Brain pericyte (primary cell): ENCODE results near the gene GBA2.

Experiments used
- DNase-seq: peaks from one replicate; pipeline ENCODE4 v3.0.0-alpha.2; 2012; ENCODE audit warnings: low read depth, low spot score

Gene GBA2

DNA sequence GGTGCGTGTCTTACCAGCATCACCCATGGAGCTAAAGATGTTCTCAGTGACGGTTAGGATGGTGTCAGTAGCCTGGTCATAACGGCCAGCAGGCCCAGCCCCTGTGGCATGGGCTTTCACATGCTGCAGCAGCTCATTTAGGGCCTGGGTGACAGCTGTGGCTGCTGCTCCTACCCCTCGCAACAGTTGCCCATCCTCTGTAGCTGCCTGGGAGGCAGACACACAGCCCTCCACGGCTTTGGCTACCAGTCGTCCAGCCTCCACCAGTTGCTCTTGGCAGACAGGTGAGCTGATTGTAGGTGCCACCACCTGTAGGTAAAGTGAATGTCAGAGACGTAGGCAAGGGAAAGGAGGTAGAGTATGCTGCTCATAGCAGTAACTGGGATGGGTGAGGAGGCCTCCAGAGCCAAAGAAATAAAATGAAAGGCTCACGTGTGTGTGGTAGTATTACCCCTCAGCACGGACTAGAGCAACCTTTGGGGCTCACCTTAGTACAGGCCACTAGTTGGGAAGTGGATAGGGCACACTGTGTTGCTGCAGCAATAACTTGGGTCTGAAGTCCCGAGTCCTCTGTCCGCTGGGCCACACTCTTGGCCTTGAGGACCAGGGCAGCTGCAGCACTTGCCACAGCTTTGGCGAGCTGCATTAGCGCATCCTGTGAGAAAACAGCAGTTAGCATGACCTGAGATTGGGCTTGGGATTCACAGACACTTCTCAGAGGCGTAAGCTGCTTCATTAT lies 31.7 kb downstream of the GBA2 start:
- DNase-seq: no peak

DNA sequence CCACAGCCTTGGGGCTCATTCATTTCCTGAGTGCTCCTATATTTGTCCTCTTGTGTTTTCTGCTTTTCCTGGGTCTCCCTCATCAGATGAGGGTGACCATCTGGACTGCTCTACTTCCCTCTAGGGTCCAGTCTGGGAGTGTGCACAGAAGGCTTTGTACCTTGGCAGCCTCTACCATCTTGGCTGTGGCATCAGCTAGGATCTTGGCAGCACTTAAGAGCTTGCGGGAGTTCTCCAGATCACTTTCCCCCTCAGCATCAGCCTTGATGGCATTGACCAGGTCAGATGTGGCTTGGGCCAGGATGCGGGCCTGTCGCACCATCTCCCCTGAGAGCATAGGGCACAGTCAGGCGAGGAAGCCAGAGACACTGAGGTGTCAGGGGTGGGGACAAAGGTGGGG lies 32.8 kb downstream of the GBA2 start:
- no peak for DNase-seq

DNA sequence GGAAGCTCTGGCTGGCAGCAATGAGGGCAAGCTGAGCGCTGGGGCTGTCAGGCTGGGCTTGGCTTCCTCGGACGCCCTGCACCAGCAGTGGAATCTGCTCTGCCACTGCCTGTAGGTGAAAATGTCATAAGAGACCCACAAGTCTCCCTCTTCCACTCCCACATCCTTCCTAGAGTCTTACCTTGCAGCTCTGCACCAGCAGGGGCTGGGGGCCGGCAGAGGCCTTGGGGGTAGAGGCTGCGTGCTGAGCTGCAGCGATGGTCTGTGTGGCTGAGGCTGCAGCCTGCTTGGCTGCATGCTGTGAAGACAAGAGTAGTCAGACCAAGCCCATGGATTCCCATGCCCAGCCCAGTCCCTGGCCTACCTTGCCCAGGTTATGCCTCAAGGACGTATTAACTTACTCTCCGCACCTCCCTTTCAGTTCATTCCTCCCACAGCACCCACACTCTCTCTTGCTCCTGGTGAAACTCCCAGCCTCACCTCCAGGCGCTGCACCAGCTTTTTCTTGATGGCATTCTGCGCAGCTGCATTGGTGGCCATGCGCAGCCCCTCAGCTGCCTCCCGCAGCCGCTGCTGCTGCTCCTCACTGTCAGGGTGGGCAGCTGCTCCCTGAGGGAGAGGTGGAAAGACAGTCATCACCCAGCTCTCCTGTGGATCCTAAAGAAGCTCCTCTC lies 34.3 kb downstream of the GBA2 start:
- no peak for DNase-seq

DNA sequence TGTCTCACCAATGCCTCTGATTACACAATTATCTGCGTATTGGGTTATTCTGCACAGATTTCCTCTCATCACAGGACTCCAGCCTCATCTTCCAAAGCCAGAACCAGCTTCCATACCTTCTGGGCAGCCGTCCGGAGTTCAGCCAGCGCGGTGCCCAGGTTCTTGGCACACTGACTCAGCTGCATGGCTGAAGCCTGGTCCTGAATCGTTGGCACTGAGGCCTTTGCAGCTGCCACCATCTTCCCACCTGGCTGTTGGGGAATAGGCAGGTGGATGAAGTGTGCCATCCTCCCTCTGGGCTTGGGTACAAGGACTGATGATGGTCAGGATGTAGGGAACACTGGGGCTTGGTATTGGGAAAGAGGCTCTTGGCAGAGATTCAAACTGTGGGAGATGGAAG lies 34.9 kb downstream of the GBA2 start:
- no peak for DNase-seq

DNA sequence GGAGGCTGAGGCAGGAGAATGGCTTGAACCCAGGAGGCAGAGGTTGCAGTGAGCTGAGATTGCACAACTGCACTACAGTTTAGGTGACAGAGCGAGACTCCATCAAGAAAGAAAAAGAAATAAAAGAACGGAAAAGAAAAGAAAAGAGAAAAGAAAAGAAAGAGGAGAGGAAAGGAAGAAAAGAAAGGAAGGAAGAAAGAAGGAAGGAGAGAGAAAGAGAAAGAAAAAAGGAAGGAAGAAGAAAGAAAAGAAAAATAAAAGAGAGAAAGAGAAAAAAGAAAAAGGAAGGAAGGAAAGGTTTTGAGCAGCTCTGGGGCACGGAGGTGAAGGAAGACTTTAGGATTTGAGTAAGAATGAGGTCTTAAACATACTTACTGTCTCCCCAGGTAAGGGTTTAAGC lies 35.5 kb downstream of the GBA2 start:
- DNase-seq: no peak

DNA sequence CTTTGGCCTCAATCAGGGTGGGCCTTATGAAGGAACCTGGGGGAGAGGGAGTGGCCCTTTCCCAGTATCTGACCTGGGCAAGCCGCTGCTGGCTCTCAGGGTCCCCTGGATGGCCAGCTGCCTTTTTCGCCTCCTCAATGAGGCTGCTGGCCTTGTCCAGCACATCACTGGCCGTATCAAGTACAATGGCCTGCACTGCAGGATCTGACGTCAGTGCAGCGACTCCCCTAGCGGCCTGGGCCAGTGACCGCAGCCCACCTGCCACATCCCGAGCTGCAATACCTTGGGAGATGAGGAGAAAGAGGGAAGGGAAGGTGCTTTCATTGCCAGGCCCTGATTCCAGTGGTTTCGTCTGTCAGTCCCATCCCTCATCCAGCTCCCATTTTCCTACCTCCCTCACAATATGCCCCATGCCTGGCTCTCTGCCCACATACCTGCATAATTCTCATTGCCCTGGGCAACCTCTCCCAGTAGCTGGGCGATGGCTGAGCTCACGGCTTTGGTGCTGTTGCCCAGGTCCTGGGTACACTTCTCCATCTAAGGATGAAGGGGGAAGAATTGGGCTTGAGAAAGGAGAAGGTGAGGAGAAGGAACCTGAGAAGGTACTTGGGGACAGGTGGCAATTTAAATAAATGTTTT lies 36.1 kb downstream of the GBA2 start:
- DNase-seq: no peak

DNA sequence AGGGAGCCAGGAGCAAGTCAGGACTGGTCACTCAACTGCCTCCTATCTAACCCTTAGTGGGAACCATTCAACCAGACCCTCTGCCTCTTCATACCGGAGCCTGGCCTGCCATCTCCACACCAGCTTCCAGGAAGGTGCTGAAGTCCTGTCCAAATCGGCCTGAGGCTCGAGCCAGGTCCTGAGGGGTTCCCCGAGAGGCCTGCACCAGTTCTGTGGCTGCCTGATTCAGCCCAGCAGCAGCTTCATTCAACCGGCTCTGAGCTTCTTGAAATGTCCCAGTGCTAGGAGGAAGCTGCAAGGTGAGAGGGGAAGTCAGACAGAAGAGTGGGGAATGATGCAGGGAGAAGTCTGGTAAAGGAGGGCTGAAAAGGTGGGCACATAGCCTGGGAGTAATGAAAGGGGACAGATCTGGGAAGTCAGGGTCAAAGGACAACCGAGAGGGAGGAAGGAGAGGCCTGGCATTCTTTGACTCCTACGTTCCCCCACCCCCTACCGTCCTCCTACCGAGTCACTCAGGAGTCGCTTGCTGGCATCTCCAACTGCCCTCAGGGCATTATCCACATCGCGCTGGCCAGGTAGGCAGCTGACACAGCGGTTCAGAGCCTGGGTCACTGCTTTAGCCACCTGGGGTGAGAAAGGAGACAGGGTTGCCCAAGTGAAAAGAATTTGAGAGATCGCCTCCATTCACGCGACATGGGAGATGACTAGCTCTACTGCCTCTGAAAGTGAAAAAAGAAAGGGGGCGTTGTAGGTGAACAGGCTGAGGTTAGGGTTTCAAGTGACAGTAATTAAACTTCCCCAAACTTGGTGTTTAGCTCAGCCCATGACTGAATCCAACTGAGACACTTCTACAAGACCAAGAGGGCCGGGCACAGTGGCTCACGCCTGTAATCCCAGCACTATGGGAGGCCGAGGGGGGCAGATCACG lies 37.3 kb downstream of the GBA2 start:
- DNase-seq: no peak

DNA sequence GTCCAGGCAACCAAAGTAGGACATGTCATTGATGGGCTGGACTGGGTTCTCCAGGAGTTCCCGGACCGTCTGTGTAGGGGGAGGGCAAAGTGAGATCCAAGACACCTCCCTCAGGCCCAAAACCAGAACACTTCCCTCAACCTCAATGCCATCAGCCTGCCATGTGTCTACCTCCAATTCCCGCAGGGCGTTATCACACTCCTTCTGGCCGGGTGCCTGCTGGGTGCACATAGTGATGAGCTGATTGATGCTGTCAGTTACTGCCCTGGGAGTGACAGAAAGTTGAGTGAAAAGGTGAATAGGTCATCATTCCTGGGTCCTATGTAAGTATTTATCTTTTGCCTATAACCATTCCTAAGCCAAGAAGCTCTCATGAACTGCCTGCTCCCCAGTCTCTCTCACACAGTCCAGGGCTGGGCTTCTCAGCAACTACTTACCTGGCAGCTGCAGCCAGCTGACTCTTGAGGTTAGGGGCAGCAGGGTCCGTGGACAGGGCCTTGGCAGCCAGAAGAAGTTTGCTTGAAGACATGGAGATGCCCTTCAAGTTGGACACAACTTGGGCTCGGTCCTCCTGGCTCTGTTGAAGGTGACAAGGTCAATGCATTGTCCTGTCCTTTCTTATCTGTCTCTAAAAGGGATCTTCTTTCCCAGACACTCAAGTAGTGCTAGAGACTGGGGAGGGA lies 38.1 kb downstream of the GBA2 start:
- no peak for DNase-seq

DNA sequence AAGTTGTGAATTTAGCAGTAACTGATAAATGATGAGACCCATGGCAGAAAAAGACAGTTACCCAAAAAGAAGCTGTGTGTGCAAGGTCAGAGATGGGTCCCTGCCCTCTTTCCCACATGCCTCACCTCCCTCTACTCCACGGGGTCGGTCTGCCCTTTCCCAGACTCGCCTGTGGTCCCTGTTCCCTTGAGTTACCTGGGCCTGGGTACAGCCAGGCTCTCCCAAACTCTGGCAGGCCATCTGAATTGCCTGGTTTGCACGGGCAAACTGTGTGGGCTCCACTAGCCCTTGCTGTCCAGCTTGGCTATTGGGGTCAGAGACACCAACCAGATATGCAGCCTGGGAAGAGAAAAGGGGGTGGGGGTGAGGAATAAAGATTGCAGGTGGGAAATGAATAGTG lies 40.9 kb downstream of the GBA2 start:
- DNase-seq: no peak

DNA sequence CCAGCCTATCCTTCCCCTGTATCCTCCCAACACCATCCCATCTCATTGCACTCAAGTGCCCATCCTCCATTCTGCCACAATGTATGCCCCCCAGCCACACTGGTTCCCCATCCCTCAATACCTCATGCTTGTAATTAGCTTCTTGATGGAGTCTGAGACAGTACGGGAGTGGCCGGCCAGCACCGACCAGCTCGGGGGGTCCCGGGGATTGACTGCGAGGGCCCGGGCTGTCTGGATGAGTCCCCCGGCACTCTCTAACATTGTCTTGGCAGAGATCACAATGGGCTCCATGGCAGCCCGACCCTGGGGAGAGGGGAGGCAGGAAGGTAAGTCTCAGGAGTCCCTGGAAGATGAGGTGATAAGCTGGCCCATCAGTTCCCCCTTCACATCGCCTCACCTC lies 42.1 kb downstream of the GBA2 start:
- no peak for DNase-seq

DNA sequence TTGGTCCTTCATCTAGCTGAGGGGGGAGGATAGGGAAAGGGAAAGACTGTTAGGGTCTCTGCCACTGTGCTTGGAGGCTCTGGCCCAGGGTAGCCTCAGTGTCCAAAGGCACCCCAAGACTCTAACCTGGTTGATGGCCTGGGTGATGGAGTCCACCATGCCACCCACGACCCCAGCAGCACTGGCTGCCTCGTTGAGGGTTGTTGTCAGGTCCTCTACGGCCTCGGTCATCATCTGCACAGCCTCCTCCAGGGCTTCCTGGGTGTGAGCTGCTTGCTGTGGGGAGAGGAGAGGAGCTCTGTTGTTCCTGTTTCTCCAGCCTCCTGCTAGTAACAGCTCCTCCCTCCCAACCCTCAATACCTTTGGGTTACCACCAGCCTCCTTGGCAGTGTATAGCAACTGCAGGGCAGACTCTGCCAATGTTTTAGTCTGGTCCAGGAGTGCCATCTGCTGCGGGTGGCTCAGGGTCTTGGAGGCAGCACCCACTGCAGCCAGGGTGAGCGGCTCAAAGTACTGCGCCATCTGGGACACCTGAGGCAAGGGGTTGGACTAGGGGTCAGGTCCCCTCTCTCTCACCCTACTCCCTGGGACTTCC lies 43.1 kb downstream of the GBA2 start:
- no peak for DNase-seq

DNA sequence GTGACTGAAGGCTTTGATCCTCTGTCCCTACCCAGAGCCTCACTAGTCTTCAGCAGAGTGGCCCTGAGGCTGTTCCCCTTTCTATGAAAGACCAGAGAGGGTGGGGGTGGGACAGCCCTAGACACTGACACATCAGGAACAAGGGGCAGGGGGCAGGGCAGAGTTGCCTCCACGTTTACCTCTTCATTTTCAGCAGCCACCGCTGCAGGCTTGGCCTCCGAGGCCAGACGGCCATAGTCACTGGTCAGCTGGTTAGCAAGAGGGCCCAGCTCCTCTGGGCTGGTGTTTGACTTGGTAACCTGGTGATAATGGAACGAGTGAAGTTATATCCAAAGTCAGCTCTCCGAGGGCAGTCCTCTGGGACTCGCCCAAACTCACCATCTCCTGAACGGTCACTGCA lies 43.7 kb downstream of the GBA2 start:
- DNase-seq: no peak

DNA sequence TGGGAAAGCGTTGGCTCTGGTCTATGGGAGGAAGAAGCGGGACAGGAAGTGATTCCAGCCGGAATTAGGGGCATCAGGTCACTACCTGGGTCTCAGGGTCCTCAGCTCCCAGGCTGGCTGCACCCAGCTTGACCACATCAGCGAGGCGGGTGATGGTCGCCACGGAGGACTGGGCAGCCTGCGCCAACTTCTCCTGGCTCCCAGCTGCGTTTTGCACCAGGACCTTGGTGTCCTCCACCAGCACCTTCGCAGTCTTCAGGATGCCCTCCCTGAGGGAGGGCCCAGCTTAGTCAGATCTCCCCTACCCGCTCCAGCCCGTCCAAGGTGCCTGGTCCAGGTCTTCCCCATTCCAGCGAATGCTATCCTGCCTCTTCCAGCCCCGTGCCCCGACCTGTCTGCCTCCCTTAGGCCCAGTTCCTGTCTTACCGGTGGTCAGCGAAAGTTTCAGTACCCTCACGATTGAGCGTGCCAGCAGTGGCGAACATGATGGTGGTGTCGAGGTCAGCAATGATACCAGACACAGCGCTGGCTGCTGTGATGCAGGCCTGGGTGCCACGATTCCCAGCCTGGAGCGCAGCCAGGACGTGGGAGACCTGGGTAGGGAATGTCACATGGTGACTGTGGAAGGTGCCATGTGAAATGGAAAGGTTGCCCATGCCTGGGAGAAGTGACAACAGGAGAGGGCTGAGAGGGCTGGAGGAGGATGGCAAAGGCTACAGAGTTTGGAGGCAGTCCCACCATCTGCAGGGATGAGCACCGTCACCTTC lies 44.9 kb downstream of the GBA2 start:
- DNase-seq: no peak

DNA sequence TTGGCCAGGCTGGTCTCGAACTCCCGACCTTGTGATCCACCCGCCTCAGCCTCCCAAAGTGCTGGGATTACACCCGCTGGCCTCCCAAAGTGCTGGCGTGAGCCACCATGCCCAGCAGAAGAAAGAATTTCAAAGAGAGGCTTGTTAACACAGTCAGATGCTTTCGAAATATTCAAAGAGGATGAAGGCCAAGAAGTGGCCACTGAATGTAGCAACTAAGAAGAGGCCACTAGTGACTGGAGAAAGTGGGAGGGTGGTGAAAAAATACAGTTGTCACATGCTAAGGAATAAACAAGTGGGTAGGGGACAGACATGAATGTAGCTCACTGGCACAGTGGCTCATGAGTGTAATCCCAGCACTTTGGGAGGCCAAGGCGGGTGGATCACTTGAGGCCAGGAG lies 46.3 kb downstream of the GBA2 start:
- no peak for DNase-seq

DNA sequence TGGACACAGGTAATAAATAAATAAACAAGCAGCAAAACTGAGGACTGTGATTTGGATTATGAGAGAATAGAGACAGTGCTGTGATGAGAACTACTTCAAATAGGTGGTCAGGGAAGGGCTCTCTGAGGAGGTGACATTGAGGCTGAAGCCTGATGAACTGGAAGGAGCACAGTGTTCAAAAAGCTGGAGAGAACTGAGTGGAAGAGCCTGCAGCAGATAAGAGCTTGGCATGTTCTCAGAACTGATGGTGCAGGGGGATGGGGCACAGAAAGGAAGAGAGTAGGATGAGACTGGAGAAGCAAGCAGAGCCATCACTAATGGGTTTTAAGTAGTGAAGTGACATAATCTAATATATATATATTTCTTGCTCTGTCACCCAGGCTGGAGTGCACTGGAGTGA lies 48.1 kb downstream of the GBA2 start:
- DNase-seq: no peak

DNA sequence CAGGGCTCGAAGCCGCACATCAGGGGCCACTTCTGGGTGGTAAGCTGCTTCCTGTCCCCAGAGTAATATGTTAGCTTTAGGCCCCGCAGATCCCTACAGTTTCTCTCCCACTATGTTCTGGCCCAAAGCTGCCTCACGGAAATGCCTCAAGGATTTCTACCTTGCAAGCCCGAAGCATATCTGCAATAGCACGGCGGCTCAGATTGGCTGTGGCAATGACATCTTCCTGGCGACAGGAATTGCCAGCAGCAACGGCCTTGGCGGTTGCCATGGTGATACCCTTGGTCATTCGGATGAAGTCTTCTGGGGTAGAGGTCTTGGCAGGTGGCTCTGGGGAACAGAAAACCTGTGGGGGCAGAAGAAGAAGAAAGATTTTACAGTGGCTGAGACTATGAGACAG lies 49.0 kb downstream of the GBA2 start:
- DNase-seq: no peak

DNA sequence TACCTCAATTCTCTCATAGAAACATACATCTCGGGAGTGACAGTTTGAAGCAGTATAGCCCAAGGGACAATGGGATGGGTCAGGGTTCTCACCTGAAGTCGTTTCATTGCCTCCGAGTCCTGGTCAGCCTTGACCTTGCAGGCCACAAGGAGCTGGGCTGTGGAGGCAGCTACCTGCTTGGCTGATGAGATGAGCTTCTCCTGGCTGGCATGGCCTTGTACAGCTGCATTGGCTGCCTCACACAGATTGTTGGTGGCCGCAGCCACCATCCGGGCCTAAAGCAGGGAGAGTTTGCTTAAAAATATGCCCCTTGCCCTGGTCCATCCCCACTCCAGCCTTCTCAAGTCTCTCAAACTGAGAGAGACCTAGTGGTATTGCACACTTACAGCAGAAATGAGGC lies 50.8 kb downstream of the GBA2 start:
- no peak for DNase-seq

DNA sequence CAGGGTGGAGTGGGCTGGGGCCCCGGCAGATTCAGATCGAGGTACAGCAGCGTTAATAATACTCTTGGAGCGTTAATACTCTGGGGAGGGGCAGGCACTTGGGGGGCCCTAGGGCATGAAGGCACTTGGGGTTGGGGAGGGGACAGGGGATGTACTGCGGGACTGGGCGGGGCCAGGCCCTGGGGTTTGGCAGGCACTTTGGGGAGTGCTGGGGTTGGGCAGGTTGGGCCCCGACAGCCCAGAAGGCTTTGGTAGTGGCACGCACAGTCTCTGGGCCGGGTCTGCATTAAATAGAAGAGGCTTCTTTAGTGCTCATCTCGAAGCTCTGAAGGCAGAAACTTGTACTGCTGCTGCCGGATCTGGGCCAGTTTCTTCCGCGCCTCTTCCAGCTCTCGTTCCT lies 51.5 kb downstream of the GBA2 start:
- DNase-seq: no peak

DNA sequence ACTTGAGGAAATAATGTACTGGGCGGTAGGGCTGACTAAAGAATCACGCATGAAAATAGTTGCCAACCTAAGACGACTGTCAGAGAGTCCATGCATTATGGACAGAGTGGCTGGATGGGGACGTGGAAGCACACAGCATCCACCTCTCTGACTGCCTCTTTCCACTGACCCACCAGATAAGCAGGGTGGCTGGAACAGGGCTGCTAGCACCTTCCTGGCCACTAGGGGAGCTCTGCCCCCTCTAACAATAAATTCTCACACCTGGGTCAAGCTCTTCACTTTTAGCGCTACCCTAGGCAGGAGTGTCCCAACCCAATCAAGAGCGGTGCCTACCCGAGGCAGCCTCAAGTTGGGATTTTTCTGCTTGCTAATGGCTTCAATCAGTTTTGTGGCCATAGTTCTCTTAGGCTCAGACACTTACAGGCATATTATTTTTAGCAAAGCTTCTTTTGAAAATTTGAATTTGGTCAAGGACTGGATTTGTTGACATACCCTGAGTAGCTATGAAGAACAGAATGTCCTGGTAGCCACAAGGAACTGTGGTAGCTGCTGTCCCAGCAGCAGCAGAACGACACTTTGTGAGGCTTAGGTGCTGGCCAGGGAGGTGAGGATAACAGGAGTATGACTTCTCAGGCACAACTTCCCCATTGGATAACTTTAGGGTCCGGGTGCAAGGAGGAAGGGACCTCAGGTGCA lies 52.4 kb downstream of the GBA2 start:
- DNase-seq: no peak

DNA sequence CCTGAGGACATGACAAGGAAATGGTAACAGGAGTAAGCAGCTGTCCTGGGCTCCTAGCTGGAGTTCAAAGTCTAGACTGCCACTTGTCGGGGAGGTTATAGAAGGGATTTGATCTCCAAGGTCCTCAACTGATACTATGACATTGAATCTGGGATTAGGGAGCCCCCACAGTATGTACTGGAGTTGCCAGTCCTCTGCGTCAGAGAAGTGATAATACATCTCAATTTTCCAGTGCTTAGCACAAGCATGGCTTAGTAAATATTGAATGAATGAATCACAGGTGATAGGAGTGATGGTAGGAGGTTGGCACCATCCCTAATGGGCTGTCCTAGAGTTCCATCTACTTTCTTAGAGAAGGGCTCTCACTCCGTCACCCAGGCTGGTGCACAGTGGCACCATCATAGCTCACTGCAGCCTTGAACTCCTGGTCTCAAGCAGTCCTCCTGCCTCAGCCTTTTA lies 53.1 kb downstream of the GBA2 start:
- DNase-seq: no peak
